Astrocyte (in vitro differentiated cells and primary cell): ENCODE results near the gene LRRC45. TPM values are rescaled to one million over a fixed set of nuclear protein-coding genes. Genes with fewer than 3 reads are reported as not detected.

Experiments used
- DNase-seq: peaks from one replicate; pipeline ENCODE4 v3.0.0-alpha.2; 2010; ENCODE audit warnings: low read depth
- FAIRE-seq: peaks from 2 replicates; lab custom pipeline; 2011; peaks lifted over from hg19 to GRCh38; lab: Jason Lieb, UNC
- H2AFZ ChIP-seq: 2 replicates; pipeline ENCODE4 v1.6.0; 2012; ENCODE audit warnings: low read depth, low read length, inconsistent platforms
- H3K27ac ChIP-seq: 2 replicates; pipeline ENCODE4 v1.5.1; 2011; ENCODE audit warnings: low read depth, low read length, inconsistent platforms
- H3K27me3 ChIP-seq: 2 replicates; pipeline ENCODE4 v1.6.0; 2011; ENCODE audit warnings: low read length, inconsistent platforms; ENCODE audit not compliant: insufficient read depth
- H3K36me3 ChIP-seq: 2 replicates; pipeline ENCODE4 v1.5.1; 2011; ENCODE audit warnings: low read length, inconsistent platforms; ENCODE audit not compliant: insufficient read depth
- H3K4me1 ChIP-seq: 2 replicates; pipeline ENCODE4 v1.5.1; 2011; ENCODE audit warnings: low read length, inconsistent platforms; ENCODE audit not compliant: insufficient read depth
- H3K4me2 ChIP-seq: 2 replicates; pipeline ENCODE4 v1.6.0; 2012; ENCODE audit warnings: low read length, inconsistent platforms
- H3K4me3 ChIP-seq: 2 replicates; pipeline ENCODE4 v1.5.1; 2011; ENCODE audit warnings: low read depth, mild to moderate bottlenecking, low read length, inconsistent platforms; ENCODE audit not compliant: insufficient read depth
- H3K79me2 ChIP-seq: 2 replicates; pipeline ENCODE4 v1.6.0; 2012; ENCODE audit warnings: mild to moderate bottlenecking, low read length, inconsistent platforms; ENCODE audit not compliant: insufficient read depth
- H3K9ac ChIP-seq: 2 replicates; pipeline ENCODE4 v1.6.0; 2012; ENCODE audit warnings: mild to moderate bottlenecking, low read length, inconsistent platforms
- H3K9me3 ChIP-seq: 2 replicates; pipeline ENCODE4 v1.5.1; 2012; ENCODE audit warnings: low read depth, mild to moderate bottlenecking, low read length, inconsistent platforms; ENCODE audit not compliant: insufficient read depth
- H4K20me1 ChIP-seq: 2 replicates; pipeline ENCODE4 v1.6.0; 2012; ENCODE audit warnings: low read length, inconsistent platforms; ENCODE audit not compliant: insufficient read depth
- H3K27ac Mint-ChIP-seq: one replicate; pipeline ENCODE4 v1.8.0; 2021; ENCODE audit warnings: mild to moderate bottlenecking, mixed read lengths; ENCODE audit not compliant: unreplicated experiment
- H3K27me3 Mint-ChIP-seq: one replicate; pipeline ENCODE4 v1.8.0; 2021; ENCODE audit warnings: low read depth, mixed read lengths; ENCODE audit not compliant: unreplicated experiment
- H3K36me3 Mint-ChIP-seq: one replicate; pipeline ENCODE4 v1.8.0; 2021; ENCODE audit warnings: low read depth, mixed read lengths; ENCODE audit not compliant: unreplicated experiment
- H3K4me1 Mint-ChIP-seq: one replicate; pipeline ENCODE4 v1.8.0; 2021; ENCODE audit warnings: low read depth, mixed read lengths; ENCODE audit not compliant: unreplicated experiment
- H3K4me3 Mint-ChIP-seq: one replicate; pipeline ENCODE4 v1.8.0; 2021; ENCODE audit warnings: mild to moderate bottlenecking, moderate library complexity, mixed read lengths; ENCODE audit not compliant: unreplicated experiment
- H3K9me3 Mint-ChIP-seq: one replicate; pipeline ENCODE4 v1.8.0; 2021; ENCODE audit warnings: mild to moderate bottlenecking, mixed read lengths; ENCODE audit not compliant: unreplicated experiment
- EZH2 ChIP-seq: IDR thresholded peaks from 2 replicates; pipeline ENCODE4 v1.6.1; 2012; ENCODE audit warnings: mild to moderate bottlenecking, low read length, inconsistent platforms; ENCODE audit not compliant: insufficient read depth
- total RNA-seq: library from RNA; stranded (reverse); gene quantifications from 2 replicates; pipeline ENCODE4 v1.2.1, GENCODE V29; 2021
- TF ChIP-seq, protein P1 (sequence below): IDR thresholded peaks from 2 replicates; pipeline ENCODE4 v1.5.1; 2011; ENCODE audit warnings: low read depth, mild to moderate bottlenecking, inconsistent platforms, low read length, moderate library complexity; ENCODE audit not compliant: insufficient read depth

LRRC45 gene
- total RNA-seq, 1 donor from 2014 or later: 6.6 TPM

DNA sequence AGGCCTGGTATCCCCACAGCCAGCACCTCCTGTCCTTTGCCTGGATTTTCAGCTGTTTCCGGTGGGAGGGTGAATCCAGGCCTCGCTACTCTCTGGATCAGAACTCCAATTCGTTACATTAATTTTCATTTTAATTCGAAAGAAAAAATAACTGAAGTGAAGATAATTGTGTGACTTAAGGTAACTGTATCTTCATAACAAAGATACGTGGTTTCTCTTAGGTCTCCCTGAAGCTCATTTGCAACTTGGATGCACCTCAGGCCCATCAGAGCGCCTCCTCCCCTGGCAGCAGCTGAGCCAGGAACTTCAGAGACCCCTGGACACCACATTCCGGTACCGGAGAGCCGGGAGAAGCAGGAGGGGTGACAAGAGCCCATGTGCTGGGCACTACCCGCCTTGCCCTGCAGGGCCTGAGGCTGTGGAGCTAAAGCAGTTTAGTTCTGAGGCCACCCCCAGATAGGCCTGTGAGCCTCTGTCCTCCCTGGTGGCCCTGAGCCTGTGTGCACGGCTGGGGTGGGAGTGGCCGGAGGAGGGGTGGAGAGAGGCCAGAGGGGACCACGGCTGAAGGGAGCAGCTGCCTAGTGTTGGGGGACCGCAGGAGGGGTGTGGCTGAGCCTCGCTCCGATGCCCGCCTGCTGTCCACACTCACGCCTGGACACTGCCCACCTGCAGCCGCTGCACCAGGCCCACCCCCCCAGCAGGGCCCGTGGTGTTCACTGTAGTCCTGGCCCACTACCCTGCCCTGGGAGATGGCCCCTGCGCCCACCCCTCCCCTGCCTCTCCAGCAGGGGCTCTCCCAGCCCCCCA, 53.9 kb downstream of the LRRC45 start:
- peaks cover 3% of the 10 kb centered on the region for H3K27me3 Mint-ChIP-seq

DNA sequence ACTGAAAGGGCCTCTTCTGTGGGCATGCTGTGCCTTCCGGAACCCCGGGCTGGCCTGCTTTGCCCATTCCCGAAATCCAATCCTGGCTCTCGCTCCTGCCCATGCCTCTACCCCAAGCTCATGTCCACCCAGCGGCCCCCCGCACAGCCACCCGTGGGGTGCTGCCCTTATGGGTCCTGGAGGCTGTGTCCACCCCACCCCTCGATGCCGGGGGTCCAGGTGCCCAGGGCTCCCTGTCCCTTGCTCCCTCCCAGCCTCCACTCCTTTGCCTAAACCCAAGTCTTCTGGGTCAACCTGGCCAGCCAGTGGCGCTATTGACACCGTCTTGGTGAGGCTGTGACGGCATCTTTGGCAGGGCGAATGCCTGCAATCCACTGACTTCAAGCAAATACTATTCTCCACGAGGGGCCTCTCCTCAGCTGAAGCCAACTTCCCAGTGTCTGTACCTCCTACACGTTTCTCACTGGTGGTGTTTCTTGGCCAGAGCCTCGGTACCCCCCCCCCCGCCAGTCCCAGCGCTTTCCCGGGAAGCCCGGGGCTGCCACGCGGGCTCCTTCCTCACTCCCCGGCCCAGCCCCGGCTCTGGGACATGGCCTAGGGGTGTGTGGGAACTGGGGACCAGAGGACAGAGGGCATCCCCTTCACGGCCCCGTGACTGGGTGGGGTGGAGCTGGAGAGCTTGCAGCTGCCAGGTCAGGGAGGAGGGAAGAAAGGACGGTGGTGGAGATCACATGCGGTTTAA, 54.7 kb downstream of the LRRC45 start:
- H3K4me3 Mint-ChIP-seq: no peak overlapping the region
- no peak overlapping the region for H3K9ac ChIP-seq
- H3K27ac Mint-ChIP-seq: no peak overlapping the region
- no peak for DNase-seq
- H3K4me2 ChIP-seq: no peak overlapping the region
- no peak for TF ChIP-seq EZH2
- no peaks in the 10 kb centered on the region for H3K27me3 ChIP-seq
- no peak overlapping the region for H3K4me3 ChIP-seq
- no peak for FAIRE-seq
- peaks cover 2% of the 10 kb centered on the region for H3K36me3 Mint-ChIP-seq
- no peaks in the 10 kb centered on the region for H3K4me1 Mint-ChIP-seq
- H3K4me1 ChIP-seq: no peaks in the 10 kb centered on the region
- no peaks in the 10 kb centered on the region for H3K36me3 ChIP-seq
- H3K9me3 ChIP-seq: no peaks in the 10 kb centered on the region
- H3K9me3 Mint-ChIP-seq: no peaks in the 10 kb centered on the region
- peaks cover 3% of the 10 kb centered on the region for H3K27me3 Mint-ChIP-seq
- no peaks in the 10 kb centered on the region for H3K79me2 ChIP-seq
- no peak overlapping the region for H3K27ac ChIP-seq
- peaks cover 36% of the 10 kb centered on the region for H4K20me1 ChIP-seq
- H2AFZ ChIP-seq: no peak overlapping the region

More for the DNA sequence above, 53.9 kb downstream of the LRRC45 start:
- Mint-ChIP-seq H3K9me3 (no peaks in the 10 kb centered on the region), H3K4me1 (no peaks in the 10 kb centered on the region), H3K36me3 (peaks cover 2% of the 10 kb centered on the region), H3K4me3 (no peak overlapping the region), H3K27ac (no peak overlapping the region)
- H4K20me1 ChIP-seq: peaks cover 32% of the 10 kb centered on the region
- no peak for FAIRE-seq
- no peaks in the 10 kb centered on the region for H3K9me3 ChIP-seq
- no peaks in the 10 kb centered on the region for H3K27me3 ChIP-seq
- no peak overlapping the region for H3K4me2 ChIP-seq
- H2AFZ ChIP-seq: no peak overlapping the region
- H3K79me2 ChIP-seq: no peaks in the 10 kb centered on the region
- no peak for TF ChIP-seq EZH2
- TF ChIP-seq, protein P1, sequence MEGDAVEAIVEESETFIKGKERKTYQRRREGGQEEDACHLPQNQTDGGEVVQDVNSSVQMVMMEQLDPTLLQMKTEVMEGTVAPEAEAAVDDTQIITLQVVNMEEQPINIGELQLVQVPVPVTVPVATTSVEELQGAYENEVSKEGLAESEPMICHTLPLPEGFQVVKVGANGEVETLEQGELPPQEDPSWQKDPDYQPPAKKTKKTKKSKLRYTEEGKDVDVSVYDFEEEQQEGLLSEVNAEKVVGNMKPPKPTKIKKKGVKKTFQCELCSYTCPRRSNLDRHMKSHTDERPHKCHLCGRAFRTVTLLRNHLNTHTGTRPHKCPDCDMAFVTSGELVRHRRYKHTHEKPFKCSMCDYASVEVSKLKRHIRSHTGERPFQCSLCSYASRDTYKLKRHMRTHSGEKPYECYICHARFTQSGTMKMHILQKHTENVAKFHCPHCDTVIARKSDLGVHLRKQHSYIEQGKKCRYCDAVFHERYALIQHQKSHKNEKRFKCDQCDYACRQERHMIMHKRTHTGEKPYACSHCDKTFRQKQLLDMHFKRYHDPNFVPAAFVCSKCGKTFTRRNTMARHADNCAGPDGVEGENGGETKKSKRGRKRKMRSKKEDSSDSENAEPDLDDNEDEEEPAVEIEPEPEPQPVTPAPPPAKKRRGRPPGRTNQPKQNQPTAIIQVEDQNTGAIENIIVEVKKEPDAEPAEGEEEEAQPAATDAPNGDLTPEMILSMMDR: no peak
- no peaks in the 10 kb centered on the region for H3K36me3 ChIP-seq
- H3K27ac ChIP-seq: no peak overlapping the region
- H3K4me3 ChIP-seq: no peak overlapping the region
- no peaks in the 10 kb centered on the region for H3K4me1 ChIP-seq
- no peak for DNase-seq
- no peak overlapping the region for H3K9ac ChIP-seq

DNA sequence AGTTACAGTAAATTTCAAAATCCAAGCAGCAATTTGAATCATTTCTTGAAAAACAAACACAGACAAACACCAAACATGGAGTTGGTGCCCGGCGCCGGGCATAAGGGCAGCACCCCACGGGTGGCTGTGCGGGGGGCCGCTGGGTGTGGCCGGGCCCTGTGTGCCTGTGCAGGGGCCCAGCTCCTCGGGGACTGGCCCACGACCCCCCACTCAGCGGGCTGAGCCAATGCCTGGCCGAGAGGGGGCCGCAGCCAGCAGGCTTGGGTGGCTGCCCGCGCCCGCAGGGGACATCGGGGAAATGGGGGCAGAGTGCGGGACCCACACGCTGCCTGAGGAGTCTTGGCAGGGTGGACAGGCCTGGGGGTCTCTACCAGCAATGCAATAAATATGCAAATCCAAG, 55.3 kb downstream of the LRRC45 start:
- no peak overlapping the region for H3K27ac Mint-ChIP-seq
- no peaks in the 10 kb centered on the region for H3K4me1 Mint-ChIP-seq
- TF ChIP-seq, protein P1: no peak
- FAIRE-seq: no peak
- Histone ChIP-seq H3K9ac (no peak overlapping the region), H3K79me2 (no peaks in the 10 kb centered on the region), H3K4me2 (no peak overlapping the region), H4K20me1 (peaks cover 42% of the 10 kb centered on the region), H3K27ac (no peak overlapping the region), H3K9me3 (no peaks in the 10 kb centered on the region), H3K4me3 (no peak overlapping the region), H2AFZ (no peak overlapping the region), H3K27me3 (no peaks in the 10 kb centered on the region), H3K36me3 (no peaks in the 10 kb centered on the region), H3K4me1 (no peaks in the 10 kb centered on the region)
- H3K36me3 Mint-ChIP-seq: peaks cover 2% of the 10 kb centered on the region
- no peaks in the 10 kb centered on the region for H3K9me3 Mint-ChIP-seq
- H3K27me3 Mint-ChIP-seq: peaks cover 2% of the 10 kb centered on the region
- no peak overlapping the region for H3K4me3 Mint-ChIP-seq
- DNase-seq: no peak
